Measurements from ENCODE around the gene PLAC8L1.
A peak's percentile ranks its signal among the peaks of the same experiment; 100 is the strongest.

The PLAC8L1 gene

DNA sequence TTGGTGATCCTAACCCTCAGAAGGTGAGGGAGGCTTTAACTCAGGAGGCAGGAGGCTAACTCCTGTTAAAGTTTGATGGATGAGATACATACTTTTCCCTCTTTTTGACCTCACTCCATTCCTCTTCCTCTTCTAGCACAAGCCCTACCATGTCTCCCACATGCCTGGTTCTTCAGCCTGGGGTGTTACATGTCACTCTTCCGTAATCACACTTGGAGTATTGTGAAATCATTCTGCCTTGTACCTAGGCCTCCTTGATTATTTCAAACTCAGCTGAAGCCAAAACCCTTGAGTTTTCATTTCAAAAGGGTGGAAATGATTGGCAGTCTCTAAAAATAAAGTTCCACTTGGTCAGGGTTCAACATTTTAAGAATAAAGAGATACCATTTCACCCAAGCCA is 1.8 kb downstream of the PLAC8L1 start:
- DNase-seq (ENCODE audit: low read depth, low spot score), result no peak
- Histone ChIP-seq H3K9me3 (ENCODE audit: insufficient read depth, low read length) (no peaks in the 10 kb centered on the region), H3K36me3 (ENCODE audit: insufficient read depth, insufficient read length, low read length) (peaks cover 4% of the 10 kb centered on the region), H3K4me3 (ENCODE audit: insufficient read length, low read depth) (no peak overlapping the region), H3K4me1 (ENCODE audit: insufficient read depth, insufficient read length) (peaks cover 2% of the 10 kb centered on the region), H3K9ac (ENCODE audit: insufficient read length, low read depth) (no peak overlapping the region), H3K27me3 (ENCODE audit: insufficient read depth, insufficient read length) (no peaks in the 10 kb centered on the region)
- TF ChIP-seq YY1 (IDR thresholded peaks at IDR 0.05; ENCODE audit: insufficient read depth, insufficient read length), result no peak
- no peak for TF ChIP-seq SUZ12 (IDR thresholded peaks at IDR 0.05; ENCODE audit: extremely low read depth, insufficient read depth, insufficient read length)
- TF ChIP-seq ZNF274 (IDR thresholded peaks at IDR 0.05; ENCODE audit: low read depth, low read length), result no peak

- no peaks in the 10 kb centered on the region for H3K9me3 ChIP-seq (ENCODE audit: insufficient read depth, low read length)
Measured at GRCh38 chr5:146101646-146102045, 3.7 kb downstream of the PLAC8L1 start.

GRCh38 chr5:146098047-146098446 is 7.3 kb downstream of the PLAC8L1 start:
- H3K9ac ChIP-seq (ENCODE audit: insufficient read length, low read depth), result no peak overlapping the region
- H3K4me3 ChIP-seq (ENCODE audit: insufficient read length, low read depth), result no peak overlapping the region
- TF ChIP-seq YY1 (IDR thresholded peaks at IDR 0.05; ENCODE audit: insufficient read depth, insufficient read length), result no peak
- TF ChIP-seq ZNF274 (IDR thresholded peaks at IDR 0.05; ENCODE audit: low read depth, low read length), result no peak
- TF ChIP-seq SUZ12 (IDR thresholded peaks at IDR 0.05; ENCODE audit: extremely low read depth, insufficient read depth, insufficient read length), result no peak
- no peaks in the 10 kb centered on the region for H3K9me3 ChIP-seq (ENCODE audit: insufficient read depth, low read length)
- H3K27me3 ChIP-seq (ENCODE audit: insufficient read depth, insufficient read length), result no peaks in the 10 kb centered on the region
- peaks cover 2% of the 10 kb centered on the region for H3K4me1 ChIP-seq (ENCODE audit: insufficient read depth, insufficient read length)
- DNase-seq (ENCODE audit: low read depth, low spot score), result no peak
- no peaks in the 10 kb centered on the region for H3K36me3 ChIP-seq (ENCODE audit: insufficient read depth, insufficient read length, low read length)

More at GRCh38 chr5:146101646-146102045, 3.7 kb downstream of the PLAC8L1 start:
- peak; percentile 30 for DNase-seq (ENCODE audit: low read depth, low spot score)
- Histone ChIP-seq H3K27me3 (ENCODE audit: insufficient read depth, insufficient read length) (no peaks in the 10 kb centered on the region), H3K9ac (ENCODE audit: insufficient read length, low read depth) (no peak overlapping the region), H3K36me3 (ENCODE audit: insufficient read depth, insufficient read length, low read length) (peaks cover 4% of the 10 kb centered on the region), H3K4me1 (ENCODE audit: insufficient read depth, insufficient read length) (peaks cover 2% of the 10 kb centered on the region), H3K4me3 (ENCODE audit: insufficient read length, low read depth) (no peak overlapping the region)
- TF ChIP-seq SUZ12 (IDR thresholded peaks at IDR 0.05; ENCODE audit: extremely low read depth, insufficient read depth, insufficient read length) (no peak), ZNF274 (IDR thresholded peaks at IDR 0.05; ENCODE audit: low read depth, low read length) (no peak), YY1 (IDR thresholded peaks at IDR 0.05; ENCODE audit: insufficient read depth, insufficient read length) (no peak)

DNA sequence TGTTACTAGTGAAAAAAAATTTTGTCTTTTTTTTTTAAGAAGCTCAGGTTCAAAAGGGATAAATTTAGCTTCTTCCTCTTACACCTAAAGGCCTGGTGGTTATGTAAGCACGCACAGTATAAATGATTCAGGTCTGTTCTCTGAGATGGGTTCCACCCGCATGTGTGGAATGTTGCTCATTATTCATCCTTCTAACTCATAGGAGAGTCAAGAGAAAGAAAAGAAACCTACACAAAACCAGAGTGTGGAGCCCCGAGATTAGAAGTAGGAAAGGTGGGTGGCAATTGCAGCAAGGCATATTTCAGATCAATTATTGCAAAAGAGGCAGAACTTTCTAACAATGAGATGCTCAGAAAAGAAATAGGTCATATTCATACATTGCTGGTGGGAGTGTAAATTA is 13.5 kb downstream of the PLAC8L1 start:
- no peak for DNase-seq (ENCODE audit: low read depth, low spot score)
- TF ChIP-seq SUZ12 (IDR thresholded peaks at IDR 0.05; ENCODE audit: extremely low read depth, insufficient read depth, insufficient read length), result no peak
- no peak for TF ChIP-seq ZNF274 (IDR thresholded peaks at IDR 0.05; ENCODE audit: low read depth, low read length)
- TF ChIP-seq YY1 (IDR thresholded peaks at IDR 0.05; ENCODE audit: insufficient read depth, insufficient read length), result no peak
- Histone ChIP-seq H3K4me1 (ENCODE audit: insufficient read depth, insufficient read length) (no peaks in the 10 kb centered on the region), H3K9ac (ENCODE audit: insufficient read length, low read depth) (no peak overlapping the region), H3K9me3 (ENCODE audit: insufficient read depth, low read length) (no peaks in the 10 kb centered on the region), H3K4me3 (ENCODE audit: insufficient read length, low read depth) (no peak overlapping the region), H3K36me3 (ENCODE audit: insufficient read depth, insufficient read length, low read length) (no peaks in the 10 kb centered on the region), H3K27me3 (ENCODE audit: insufficient read depth, insufficient read length) (no peaks in the 10 kb centered on the region)

GRCh38 chr5:146089287-146089686 is 16.1 kb downstream of the PLAC8L1 start:
- Histone ChIP-seq H3K9me3 (ENCODE audit: insufficient read depth, low read length) (no peaks in the 10 kb centered on the region), H3K9ac (ENCODE audit: insufficient read length, low read depth) (no peak overlapping the region), H3K4me3 (ENCODE audit: insufficient read length, low read depth) (no peak overlapping the region), H3K27me3 (ENCODE audit: insufficient read depth, insufficient read length) (no peaks in the 10 kb centered on the region), H3K36me3 (ENCODE audit: insufficient read depth, insufficient read length, low read length) (no peaks in the 10 kb centered on the region), H3K4me1 (ENCODE audit: insufficient read depth, insufficient read length) (no peaks in the 10 kb centered on the region)
- DNase-seq (ENCODE audit: low read depth, low spot score), result no peak
- TF ChIP-seq SUZ12 (IDR thresholded peaks at IDR 0.05; ENCODE audit: extremely low read depth, insufficient read depth, insufficient read length), result no peak
- no peak for TF ChIP-seq ZNF274 (IDR thresholded peaks at IDR 0.05; ENCODE audit: low read depth, low read length)
- no peak for TF ChIP-seq YY1 (IDR thresholded peaks at IDR 0.05; ENCODE audit: insufficient read depth, insufficient read length)

DNA sequence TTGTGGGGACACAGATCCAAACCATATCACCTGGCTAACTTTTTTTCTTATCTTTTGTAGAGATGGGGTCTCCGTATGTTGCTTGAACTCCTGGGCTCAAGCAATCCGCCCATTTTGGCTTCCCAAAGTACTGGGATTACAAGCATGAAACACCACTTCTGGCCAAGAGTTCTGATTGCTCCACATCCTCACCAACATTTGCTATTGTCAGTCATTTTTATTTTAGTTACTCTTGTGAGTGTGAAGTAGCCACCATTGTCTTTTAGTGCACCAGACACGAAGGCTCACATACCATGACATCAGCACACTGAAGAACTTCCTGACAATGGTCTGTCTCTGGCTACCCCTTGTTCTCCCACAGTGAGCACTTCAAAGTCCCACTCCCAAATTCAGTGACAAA is 17.3 kb downstream of the PLAC8L1 start:
- no peak for TF ChIP-seq YY1 (IDR thresholded peaks at IDR 0.05; ENCODE audit: insufficient read depth, insufficient read length)
- TF ChIP-seq SUZ12 (IDR thresholded peaks at IDR 0.05; ENCODE audit: extremely low read depth, insufficient read depth, insufficient read length), result no peak
- TF ChIP-seq ZNF274 (IDR thresholded peaks at IDR 0.05; ENCODE audit: low read depth, low read length), result no peak
- Histone ChIP-seq H3K9ac (ENCODE audit: insufficient read length, low read depth) (no peak overlapping the region), H3K36me3 (ENCODE audit: insufficient read depth, insufficient read length, low read length) (no peaks in the 10 kb centered on the region), H3K4me3 (ENCODE audit: insufficient read length, low read depth) (no peak overlapping the region), H3K4me1 (ENCODE audit: insufficient read depth, insufficient read length) (no peaks in the 10 kb centered on the region), H3K9me3 (ENCODE audit: insufficient read depth, low read length) (no peaks in the 10 kb centered on the region), H3K27me3 (ENCODE audit: insufficient read depth, insufficient read length) (no peaks in the 10 kb centered on the region)
- no peak for DNase-seq (ENCODE audit: low read depth, low spot score)

- DNase-seq (ENCODE audit: low read depth, low spot score), result no peak
- TF ChIP-seq YY1 (IDR thresholded peaks at IDR 0.05; ENCODE audit: insufficient read depth, insufficient read length) (no peak), SUZ12 (IDR thresholded peaks at IDR 0.05; ENCODE audit: extremely low read depth, insufficient read depth, insufficient read length) (no peak), ZNF274 (IDR thresholded peaks at IDR 0.05; ENCODE audit: low read depth, low read length) (no peak)
Measured at GRCh38 chr5:146084376-146084775, 21.0 kb downstream of the PLAC8L1 start.

More at GRCh38 chr5:146084376-146084775, 21.0 kb downstream of the PLAC8L1 start:
- Histone ChIP-seq H3K27me3 (ENCODE audit: insufficient read depth, insufficient read length) (no peaks in the 10 kb centered on the region), H3K9ac (ENCODE audit: insufficient read length, low read depth) (no peak overlapping the region), H3K36me3 (ENCODE audit: insufficient read depth, insufficient read length, low read length) (no peaks in the 10 kb centered on the region), H3K4me1 (ENCODE audit: insufficient read depth, insufficient read length) (no peaks in the 10 kb centered on the region), H3K9me3 (ENCODE audit: insufficient read depth, low read length) (no peaks in the 10 kb centered on the region), H3K4me3 (ENCODE audit: insufficient read length, low read depth) (no peak overlapping the region)
